ENCODE data around the gene MUC5B.

- TF ChIP-seq CTCF (IDR thresholded peaks at IDR 0.05) (no peak), POLR2A (IDR thresholded peaks at IDR 0.05) (no peak), POLR2AphosphoS5 (IDR thresholded peaks at IDR 0.05) (no peak)
These were observed 67.5 kb downstream of the MUC5B start for GRCh38 chr11:1290052-1291040.
